ENCODE data around the gene LMX1B. TPM values are rescaled to one million over a fixed set of nuclear protein-coding genes. Genes with fewer than 3 reads are reported as not detected.

LMX1B gene
- total RNA-seq, 1 experiment from 2014 or later: 2.6 TPM

GRCh38 chr9:126615245-126615790 is 1.6 kb downstream of the LMX1B start:
- ChIA-PET POLR2A (no interaction called here), CTCF (no interaction called here)
- intact Hi-C loops (cut with micrococcal nuclease; ENCODE audit: unreplicated experiment): no loop called here
- in situ Hi-C loops (cut with HindIII; ENCODE audit: low pct_unique_long_range_greater_than_20kb, low sequenced_read_pairs): no loop called here
- ATAC-seq (no peak), DNase-seq (ENCODE audit: low read depth, low spot score) (no peak)
- no TSS peak for BruUV-seq (replicated peaks)
- H3K27ac ChIP-seq (ENCODE audit: low read length): no peak overlapping the region
- H3K9me3 ChIP-seq (ENCODE audit: control insufficient read depth, insufficient read depth, low read depth, low read length): no peaks in the 10 kb centered on the region
- H3K27me3 ChIP-seq (ENCODE audit: control insufficient read depth, insufficient read depth, low read length): no peaks in the 10 kb centered on the region
- TF ChIP-seq SIN3A (IDR thresholded peaks at IDR 0.05; ENCODE audit: borderline replicate concordance, insufficient read depth, low read depth, low read length) (no peak), CTCF (IDR thresholded peaks at IDR 0.05) (no peak), POLR2AphosphoS5 (IDR thresholded peaks at IDR 0.05; ENCODE audit: low read depth, low read length) (no peak), TCF7L2 (IDR thresholded peaks at IDR 0.05; ENCODE audit: low read depth, low read length) (no peak), REST (IDR thresholded peaks at IDR 0.05; ENCODE audit: insufficient read depth in 1 of 2, low read depth in 2 of 2, low read length in 1 of 2) (no peak)
- H3K4me3 ChIP-seq (ENCODE audit: low read depth in 2 of 2, low read length in 2 of 2): no peak overlapping the region
- H3K4me1 ChIP-seq (ENCODE audit: control insufficient read depth, insufficient read depth, low read length): no peaks in the 10 kb centered on the region
- H3K36me3 ChIP-seq (ENCODE audit: control insufficient read depth, insufficient read depth, low read length): no peaks in the 10 kb centered on the region

- Histone ChIP-seq H3K27me3 (ENCODE audit: control insufficient read depth, insufficient read depth, low read length) (no peaks in the 10 kb centered on the region), H3K27ac (ENCODE audit: low read length) (no peak overlapping the region), H3K36me3 (ENCODE audit: control insufficient read depth, insufficient read depth, low read length) (no peaks in the 10 kb centered on the region), H3K9me3 (ENCODE audit: control insufficient read depth, insufficient read depth, low read depth, low read length) (no peaks in the 10 kb centered on the region), H3K4me3 (ENCODE audit: low read depth in 2 of 2, low read length in 2 of 2) (no peak overlapping the region), H3K4me1 (ENCODE audit: control insufficient read depth, insufficient read depth, low read length) (no peaks in the 10 kb centered on the region)
- ChIA-PET POLR2A (no interaction called here), CTCF (no interaction called here)
- TF ChIP-seq TCF7L2 (IDR thresholded peaks at IDR 0.05; ENCODE audit: low read depth, low read length) (no peak), SIN3A (IDR thresholded peaks at IDR 0.05; ENCODE audit: borderline replicate concordance, insufficient read depth, low read depth, low read length) (no peak), POLR2AphosphoS5 (IDR thresholded peaks at IDR 0.05; ENCODE audit: low read depth, low read length) (no peak), REST (IDR thresholded peaks at IDR 0.05; ENCODE audit: insufficient read depth in 1 of 2, low read depth in 2 of 2, low read length in 1 of 2) (no peak), CTCF (IDR thresholded peaks at IDR 0.05) (no peak)
- DNase-seq (ENCODE audit: low read depth, low spot score) (no peak), ATAC-seq (no peak)
- intact Hi-C loops (cut with micrococcal nuclease; ENCODE audit: unreplicated experiment) (no loop called here), in situ Hi-C loops (cut with HindIII; ENCODE audit: low pct_unique_long_range_greater_than_20kb, low sequenced_read_pairs) (no loop called here)
- BruUV-seq (replicated peaks): no TSS peak
These were observed 2.2 kb downstream of the LMX1B start for GRCh38 chr9:126615791-126616447.
